Lung (tissue), 12 donors: Measurements from ENCODE around the gene PTPRN2. TPM values are rescaled to one million over a fixed set of nuclear protein-coding genes. Genes with fewer than 3 reads are reported as not detected.

ENCODE experiments used
- ATAC-seq: fragments of 200-7000 bp; cut with Tn5 transposase; one replicate; pipeline ENCODE4 v1.9.1; 2020; ENCODE audit warnings: moderate number of reproducible peaks; ENCODE audit not compliant: insufficient read depth, low FRiP score
- DNase-seq, 3 donors: peaks; one replicate each; pipeline ENCODE4 v3.0.0-alpha.2; 2013 to 2017
- H3K27ac ChIP-seq, 2 donors: one replicate each; pipeline ENCODE4 v1.5.1; 2013; ENCODE audit warnings: mild to moderate bottlenecking in 2 of 2, moderate library complexity in 2 of 2, control low read depth in 1 of 2, inconsistent platforms in 1 of 2, low read depth in 1 of 2, low read length in 1 of 2
- H3K27me3 ChIP-seq, 3 donors: one replicate each; pipeline ENCODE4 v1.5.1; 2013; ENCODE audit warnings: low read length in 2 of 3; ENCODE audit not compliant: control insufficient read depth in 3 of 3, insufficient read depth in 3 of 3
- H3K36me3 ChIP-seq, 4 donors: one replicate each; pipeline ENCODE4 v1.5.1; 2013; ENCODE audit warnings: low read length in 4 of 4, mild to moderate bottlenecking in 1 of 4, moderate library complexity in 1 of 4; ENCODE audit not compliant: control insufficient read depth in 4 of 4, insufficient read depth in 4 of 4
- H3K4me1 ChIP-seq, 5 donors: one replicate each; pipeline ENCODE4 v1.5.1; 2013; ENCODE audit warnings: low read length in 5 of 5, mild to moderate bottlenecking in 2 of 5, moderate library complexity in 1 of 5; ENCODE audit not compliant: control insufficient read depth in 5 of 5, insufficient read depth in 5 of 5
- H3K4me3 ChIP-seq: one replicate; pipeline ENCODE4 v1.5.1; 2013; ENCODE audit warnings: mild to moderate bottlenecking, control low read depth, moderate library complexity
- H3K9ac ChIP-seq, 2 donors: one replicate each; pipeline ENCODE4 v1.5.1; 2013; ENCODE audit warnings: low read length in 2 of 2, control low read depth in 1 of 2; ENCODE audit not compliant: insufficient read depth in 1 of 2
- H3K9me3 ChIP-seq, 4 donors: one replicate each; pipeline ENCODE4 v1.5.1; 2013; ENCODE audit warnings: low read length in 3 of 4, mild to moderate bottlenecking in 1 of 4, moderate library complexity in 1 of 4; ENCODE audit not compliant: control insufficient read depth in 4 of 4, insufficient read depth in 3 of 4
- WGBS, 2 donors: extraction: QIAGEN DNeasy Blood & Tissue Kit; methylation state at CpG; one replicate each; pipeline ENCODE4 v1.1.7; 2013; 5-methylcytosine and 5-hydroxymethylcytosine counted together
- polyA plus RNA-seq, 2 donors: library from polyadenylated mRNA; stranded (reverse); fragments of 200-250 nt; gene quantifications; one replicate each; pipeline ENCODE4 v1.2.1, GENCODE V29; 2013
- total RNA-seq, 2 donors: library from RNA; depleted of rRNA in 1 of 2; stranded (reverse); fragments of >200 nt in 1 of 2; gene quantifications; one replicate each; pipeline ENCODE4 v1.2.1, GENCODE V29; 2014 to 2021
- TF ChIP-seq, protein P1 (sequence below): IDR thresholded peaks from 2 replicates; pipeline ENCODE4 v1.5.1; 2012; ENCODE audit warnings: mild to moderate bottlenecking; ENCODE audit errors: control extremely low read depth, extremely low read depth
- donor health status: control.
- donor health status: control.
- donor health status: Bipolar disorder and iron deficiency.
- donor health status: healthy.
- donor health status: DM: yes; HTN: yes; CAD: no.

Gene PTPRN2
- total and polyA plus RNA-seq, 4 donors: 2.1 to 7.4 (median 4.4) TPM

DNA sequence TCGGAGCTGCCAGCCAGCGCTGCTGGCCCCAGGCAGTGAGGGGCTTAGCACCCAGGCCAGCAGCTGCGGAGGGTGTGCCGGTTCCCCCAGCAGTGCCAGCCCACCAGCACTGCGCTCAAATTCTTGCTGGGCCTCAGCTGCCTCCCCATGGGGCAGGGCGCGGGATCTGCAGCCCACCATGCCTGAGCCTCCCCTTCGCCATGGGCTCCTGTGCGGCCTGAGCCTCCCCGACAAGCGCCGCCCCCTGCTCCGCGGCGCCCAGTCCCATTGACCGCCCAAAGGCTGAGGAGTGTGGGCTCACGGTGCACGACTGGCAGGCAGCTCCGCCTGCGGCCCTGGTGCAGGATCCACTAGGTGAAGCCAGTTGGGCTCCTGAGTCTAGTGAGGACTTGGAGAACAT is 525.0 kb downstream of the PTPRN2 start:
- no peak for DNase-seq

DNA sequence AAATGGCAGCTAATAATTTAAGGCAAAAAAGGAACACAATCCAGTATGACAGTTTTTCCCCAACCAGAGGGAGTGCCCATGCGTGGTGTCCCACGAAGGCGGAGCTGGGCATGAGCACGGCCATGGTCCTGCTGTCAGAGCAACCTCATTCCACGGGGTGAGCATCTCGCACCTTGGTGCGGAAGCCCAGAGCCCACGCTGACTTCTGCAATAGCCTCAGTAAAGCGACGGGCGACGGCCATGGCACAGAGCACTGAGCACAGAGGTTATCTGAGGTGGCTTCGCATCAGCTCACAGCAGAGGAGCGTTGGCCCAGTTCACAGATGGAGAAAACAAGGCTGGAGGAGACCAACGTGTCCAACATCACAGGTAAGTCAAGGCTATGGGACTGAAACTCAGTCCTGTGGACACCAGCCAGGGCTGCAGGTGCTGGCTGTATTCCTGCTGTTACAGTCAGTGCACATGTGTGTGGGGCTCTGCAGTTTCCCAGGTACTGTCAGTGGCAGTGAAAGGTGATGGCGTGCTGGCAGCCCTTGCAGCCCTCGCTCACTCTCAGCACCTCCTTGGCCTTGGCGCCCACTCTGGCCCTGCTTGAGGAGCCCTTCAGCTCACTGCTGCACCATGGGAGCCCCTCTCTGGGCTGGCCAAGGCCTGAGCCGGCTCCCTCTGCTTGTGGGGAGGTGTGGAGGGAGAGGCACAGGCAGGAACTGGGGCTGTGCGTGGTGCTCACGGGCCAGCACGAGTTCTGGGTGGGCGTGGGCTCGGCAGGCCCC is 525.6 kb downstream of the PTPRN2 start:
- H3K9me3 ChIP-seq: peaks cover 0 to 14% (median 1%) of the 10 kb centered on the region in 4 donors
- no peak overlapping the region for H3K27ac ChIP-seq
- no peak overlapping the region for H3K4me3 ChIP-seq
- ATAC-seq: no peak
- H3K9ac ChIP-seq: no peak overlapping the region
- no peaks in the 10 kb centered on the region for H3K4me1 ChIP-seq
- no peak for DNase-seq
- TF ChIP-seq, protein P1, sequence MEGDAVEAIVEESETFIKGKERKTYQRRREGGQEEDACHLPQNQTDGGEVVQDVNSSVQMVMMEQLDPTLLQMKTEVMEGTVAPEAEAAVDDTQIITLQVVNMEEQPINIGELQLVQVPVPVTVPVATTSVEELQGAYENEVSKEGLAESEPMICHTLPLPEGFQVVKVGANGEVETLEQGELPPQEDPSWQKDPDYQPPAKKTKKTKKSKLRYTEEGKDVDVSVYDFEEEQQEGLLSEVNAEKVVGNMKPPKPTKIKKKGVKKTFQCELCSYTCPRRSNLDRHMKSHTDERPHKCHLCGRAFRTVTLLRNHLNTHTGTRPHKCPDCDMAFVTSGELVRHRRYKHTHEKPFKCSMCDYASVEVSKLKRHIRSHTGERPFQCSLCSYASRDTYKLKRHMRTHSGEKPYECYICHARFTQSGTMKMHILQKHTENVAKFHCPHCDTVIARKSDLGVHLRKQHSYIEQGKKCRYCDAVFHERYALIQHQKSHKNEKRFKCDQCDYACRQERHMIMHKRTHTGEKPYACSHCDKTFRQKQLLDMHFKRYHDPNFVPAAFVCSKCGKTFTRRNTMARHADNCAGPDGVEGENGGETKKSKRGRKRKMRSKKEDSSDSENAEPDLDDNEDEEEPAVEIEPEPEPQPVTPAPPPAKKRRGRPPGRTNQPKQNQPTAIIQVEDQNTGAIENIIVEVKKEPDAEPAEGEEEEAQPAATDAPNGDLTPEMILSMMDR: no peak
- 91 to 93% methylated on average over 24 of the region's 24 CpGs for WGBS, 2 donors
- no peaks in the 10 kb centered on the region for H3K27me3 ChIP-seq
- no peaks in the 10 kb centered on the region for H3K36me3 ChIP-seq

More for the DNA sequence above, 525.0 kb downstream of the PTPRN2 start:
- no peak overlapping the region for H3K9ac ChIP-seq
- H3K9me3 ChIP-seq: peaks cover 0 to 14% (median 1%) of the 10 kb centered on the region in 4 donors
- H3K4me1 ChIP-seq: no peaks in the 10 kb centered on the region
- WGBS, 2 donors: 94 to 96% methylated on average over 20 of the region's 20 CpGs
- H3K36me3 ChIP-seq: no peaks in the 10 kb centered on the region
- no peak overlapping the region for H3K4me3 ChIP-seq
- ATAC-seq: no peak
- no peaks in the 10 kb centered on the region for H3K27me3 ChIP-seq
- no peak overlapping the region for H3K27ac ChIP-seq
- TF ChIP-seq, protein P1: no peak

GRCh38 chr7:158061026-158061630 is 526.5 kb downstream of the PTPRN2 start:
- no peak overlapping the region for H3K4me3 ChIP-seq
- no peak for ATAC-seq
- H3K9ac ChIP-seq: no peak overlapping the region
- no peak for DNase-seq
- no peak overlapping the region for H3K27ac ChIP-seq
- TF ChIP-seq, protein P1: no peak
- no peaks in the 10 kb centered on the region for H3K27me3 ChIP-seq
- WGBS, 2 donors: 94 to 95% methylated on average over 28 of the region's 28 CpGs
- no peaks in the 10 kb centered on the region for H3K4me1 ChIP-seq
- H3K9me3 ChIP-seq: peaks cover 0 to 14% (median 1%) of the 10 kb centered on the region in 4 donors
- no peaks in the 10 kb centered on the region for H3K36me3 ChIP-seq
